T-helper 1 cell treated with Interleukin-12 subunit alpha and Interleukin-12 subunit beta and Interleukin-4 antibody, amounts not matched to agents 30 ng/mL and 1 ng/mL, for 36 hours (primary cell): Measurements from ENCODE around the gene TXNDC11. TPM values are rescaled to one million over a fixed set of nuclear protein-coding genes. Genes with fewer than 3 reads are reported as not detected.

Experiments used
- intact Hi-C: fragments of 100-400 bp; cut with micrococcal nuclease; formaldehyde crosslinking; loops from one replicate; pipeline ENCODE4 v1.15.1; 2024
- total RNA-seq: library from RNA; stranded (reverse); gene quantifications from 2 replicates; pipeline ENCODE4 v1.2.3, GENCODE V29; 2022

Gene TXNDC11
- total RNA-seq, 1 donor from 2014 or later, result 55.3 TPM

DNA sequence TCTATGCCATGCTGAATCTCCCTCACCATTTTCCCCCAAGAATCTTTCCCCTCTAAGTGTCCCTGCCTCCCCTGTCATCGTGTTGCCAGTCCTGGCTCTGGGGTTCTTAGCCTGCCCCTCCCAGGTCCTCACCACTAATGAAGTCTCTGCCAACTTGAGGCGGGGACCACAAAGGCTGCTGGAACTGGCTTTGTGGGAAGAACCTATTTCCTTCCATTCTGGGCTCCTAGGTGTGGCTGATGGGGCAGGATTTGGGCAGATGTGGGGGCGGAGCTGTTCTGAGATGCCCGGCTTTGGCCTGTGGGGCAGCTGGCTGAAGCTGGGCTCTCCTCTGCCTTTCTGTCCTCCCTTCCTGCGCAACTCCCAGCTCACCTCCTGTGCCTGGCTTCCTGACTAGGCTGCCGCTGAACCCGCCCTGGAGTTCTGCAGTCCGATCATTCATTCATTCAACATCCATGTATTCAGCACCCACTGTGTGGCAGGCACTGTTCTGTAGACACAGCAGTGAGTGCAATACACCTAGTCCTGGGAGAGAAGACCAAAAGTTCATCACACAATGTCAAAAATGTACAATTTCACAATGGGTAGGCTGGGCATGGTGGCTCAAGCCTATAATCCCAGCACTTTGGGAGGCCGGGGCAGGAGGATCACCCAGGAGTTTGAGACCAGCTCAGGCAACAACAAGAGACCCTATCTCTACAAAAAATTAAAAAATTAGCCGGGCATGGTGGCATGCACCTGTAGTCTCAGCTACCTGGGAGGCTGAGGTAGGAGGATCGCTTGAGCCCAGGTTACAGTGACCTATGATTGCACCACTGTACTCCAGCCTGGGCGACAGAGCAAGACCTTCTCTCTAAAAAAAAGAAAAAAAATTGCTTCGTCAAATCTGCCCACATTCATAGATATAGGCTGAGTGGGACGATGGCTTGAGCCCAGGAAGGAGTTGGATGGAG is 76.3 kb downstream of the TXNDC11 start:
- intact Hi-C loops, result loop anchor here (5.0 to 10.0 kb wide), 5 partner anchors 104 to 792 kb away; partner anchors contain the start of genes CIITA, GSPT1 and ZC3H7A

DNA sequence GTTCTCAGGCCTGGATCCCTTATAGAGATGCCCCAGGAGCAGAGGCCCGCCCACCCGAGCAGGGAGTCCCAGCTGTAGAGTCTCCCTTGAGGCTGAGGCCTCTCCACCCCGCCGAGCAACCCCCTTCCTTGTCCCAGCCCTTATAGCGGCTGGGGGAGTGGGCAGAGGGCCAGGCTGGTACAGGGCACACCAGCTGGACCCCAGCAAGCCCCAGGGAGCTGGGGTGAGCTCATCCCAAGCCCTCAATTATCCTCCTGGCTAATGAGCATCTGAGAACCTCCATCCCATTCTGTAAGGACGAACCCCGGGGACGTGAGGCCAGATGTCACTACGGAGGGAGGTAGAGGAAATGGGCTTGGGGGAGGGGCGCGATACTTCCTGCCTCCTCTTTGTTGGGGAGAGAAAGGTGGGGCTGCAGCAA is 77.6 kb downstream of the TXNDC11 start:
- intact Hi-C loops, result loop anchor here (1.0 to 10.0 kb wide), 6 partner anchors 77 to 790 kb away; partner anchors contain the start of genes CIITA, GSPT1, TXNDC11 and ZC3H7A

DNA sequence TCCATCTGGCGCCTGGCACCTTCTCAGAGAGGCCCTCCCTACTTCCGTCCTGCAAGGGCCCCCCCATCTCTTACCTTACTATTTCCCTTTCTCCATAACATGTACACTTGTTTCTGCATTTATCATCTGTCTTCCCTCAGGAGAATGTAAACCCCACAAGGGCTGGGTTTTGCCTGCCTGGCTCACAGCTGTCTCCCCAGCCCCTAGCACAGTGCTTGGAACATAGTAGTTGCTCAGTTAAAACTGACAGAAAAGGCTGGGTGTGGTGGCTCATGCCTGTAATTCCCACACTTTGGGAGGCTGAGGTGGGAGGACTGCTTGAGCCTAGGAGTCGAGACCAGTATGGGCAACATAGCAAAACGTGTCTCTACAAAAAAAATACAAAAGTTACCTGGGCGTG is 80.1 kb downstream of the TXNDC11 start:
- intact Hi-C loops, result loop anchor here (10.0 kb wide), 1 partner anchor 788 kb away; the partner anchor contains the start of gene CIITA

DNA sequence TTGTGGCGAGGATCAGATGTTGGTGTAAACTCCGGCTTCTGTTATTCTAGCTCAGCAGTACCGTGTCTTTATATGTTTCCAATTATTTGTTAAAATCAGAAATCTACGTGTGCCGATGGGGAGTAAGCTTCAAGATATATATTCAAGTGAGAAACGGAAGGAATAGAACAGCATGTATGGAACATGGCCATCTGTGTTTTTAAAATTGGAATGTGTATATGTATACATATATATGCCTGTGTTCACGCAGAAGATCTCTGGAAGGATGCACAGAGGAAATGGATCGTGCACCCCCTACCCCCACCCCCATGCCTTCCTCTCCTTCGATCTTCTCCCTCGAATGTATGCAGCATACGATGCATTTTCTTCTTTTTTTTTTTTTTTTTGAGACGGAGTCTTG is 82.1 kb downstream of the TXNDC11 start:
- intact Hi-C loops, result loop anchor here (10.0 kb wide), 1 partner anchor 786 kb away; the partner anchor contains the start of gene CIITA

DNA sequence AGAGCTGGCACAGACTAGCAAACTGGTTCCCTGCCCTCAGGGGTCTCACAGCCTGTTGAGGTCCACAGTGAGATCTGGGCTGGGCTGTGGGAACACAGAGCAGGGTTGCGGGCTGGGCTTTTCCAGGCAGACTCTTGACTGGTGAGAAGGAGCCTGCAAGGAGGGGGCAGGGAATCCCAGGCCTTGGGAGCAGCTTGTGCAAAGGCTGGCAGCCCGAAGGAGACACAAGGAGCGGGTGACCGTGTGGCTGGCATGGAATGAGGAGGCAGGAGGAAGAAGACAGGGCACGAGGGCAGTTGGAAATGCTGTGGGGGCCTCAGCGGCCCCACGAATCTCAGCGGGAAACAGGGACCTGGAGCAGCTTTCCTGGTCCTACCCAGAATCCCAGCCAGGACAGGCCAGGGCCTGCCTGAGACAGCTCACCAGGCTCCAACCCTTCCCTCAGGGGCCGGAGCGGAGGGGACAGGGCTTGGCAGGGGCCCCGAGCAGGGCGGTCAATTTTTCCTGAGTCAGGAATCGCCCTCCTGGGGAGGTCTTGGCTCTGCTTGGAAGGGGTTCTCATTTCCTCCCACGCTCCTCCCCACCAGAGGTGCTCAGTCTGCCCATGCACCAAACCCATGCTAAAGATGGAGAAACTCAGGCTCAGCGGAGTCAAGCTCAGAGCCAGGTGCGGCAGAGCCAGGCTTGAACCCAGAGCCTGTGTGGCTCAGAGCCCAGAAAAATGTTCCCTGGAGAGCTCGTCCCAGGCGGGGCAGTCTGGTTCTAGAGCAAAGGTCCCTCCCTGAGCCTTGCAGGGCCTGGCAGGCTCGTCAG is 83.6 kb downstream of the TXNDC11 start:
- intact Hi-C loops, result no loop called here

DNA sequence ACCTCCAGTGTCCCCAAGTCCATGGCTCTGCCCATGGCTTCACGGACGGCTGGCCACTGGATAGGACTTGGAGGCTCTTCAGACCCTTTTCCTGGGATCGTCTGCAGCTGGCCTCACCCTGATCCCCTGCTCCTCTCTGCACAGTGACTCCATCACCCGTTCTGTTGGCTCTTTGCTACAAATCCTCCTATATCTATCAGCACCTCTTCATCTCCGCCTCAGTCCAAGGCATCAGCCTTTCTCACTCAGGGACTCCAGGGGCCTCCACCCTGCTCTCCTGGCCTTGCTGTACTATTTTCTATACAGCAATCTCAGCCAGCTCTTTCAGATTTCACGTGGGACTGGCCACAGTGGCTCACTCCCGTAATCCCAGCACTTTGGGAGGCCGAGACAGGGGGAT is 85.1 kb downstream of the TXNDC11 start:
- intact Hi-C loops, result no loop called here

DNA sequence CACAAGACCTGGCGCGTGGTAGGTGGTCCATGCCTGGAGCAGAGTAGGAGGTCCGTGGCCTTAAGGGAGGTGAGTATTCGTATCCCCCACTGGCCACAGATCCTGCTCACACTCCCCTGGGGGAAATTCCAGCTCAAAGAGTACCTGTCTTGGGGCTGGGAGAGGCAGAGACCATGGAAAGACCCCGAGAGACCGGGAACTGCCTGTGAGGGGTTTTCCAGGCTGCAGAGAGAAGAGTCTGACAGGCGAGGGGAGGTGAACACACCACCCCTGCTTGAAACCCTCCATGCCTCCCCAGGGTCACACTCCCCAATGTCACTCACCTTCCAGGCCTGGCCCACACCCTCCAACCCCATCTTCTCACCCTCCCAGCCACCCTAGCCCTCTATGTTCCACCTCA is 87.0 kb downstream of the TXNDC11 start:
- intact Hi-C loops, result no loop called here

DNA sequence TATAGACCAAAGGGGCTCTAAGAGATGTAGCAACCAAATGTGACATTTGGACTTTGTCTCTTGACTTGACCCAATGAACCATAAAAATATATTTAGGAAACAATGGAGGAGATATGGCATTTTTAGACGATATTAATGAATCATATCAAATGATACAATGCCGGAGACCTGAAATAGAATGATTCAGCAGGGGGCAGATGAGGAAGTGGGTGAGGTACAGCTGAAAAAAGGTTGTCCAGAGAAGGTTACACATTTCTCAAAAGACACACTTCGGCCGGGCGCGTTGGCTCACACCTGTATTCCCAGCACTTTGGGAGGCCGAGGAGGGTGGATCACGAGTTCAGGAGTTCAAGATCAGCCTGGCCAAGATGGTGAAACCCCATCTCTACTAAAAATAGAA is 90.9 kb downstream of the TXNDC11 start:
- intact Hi-C loops, result no loop called here

DNA sequence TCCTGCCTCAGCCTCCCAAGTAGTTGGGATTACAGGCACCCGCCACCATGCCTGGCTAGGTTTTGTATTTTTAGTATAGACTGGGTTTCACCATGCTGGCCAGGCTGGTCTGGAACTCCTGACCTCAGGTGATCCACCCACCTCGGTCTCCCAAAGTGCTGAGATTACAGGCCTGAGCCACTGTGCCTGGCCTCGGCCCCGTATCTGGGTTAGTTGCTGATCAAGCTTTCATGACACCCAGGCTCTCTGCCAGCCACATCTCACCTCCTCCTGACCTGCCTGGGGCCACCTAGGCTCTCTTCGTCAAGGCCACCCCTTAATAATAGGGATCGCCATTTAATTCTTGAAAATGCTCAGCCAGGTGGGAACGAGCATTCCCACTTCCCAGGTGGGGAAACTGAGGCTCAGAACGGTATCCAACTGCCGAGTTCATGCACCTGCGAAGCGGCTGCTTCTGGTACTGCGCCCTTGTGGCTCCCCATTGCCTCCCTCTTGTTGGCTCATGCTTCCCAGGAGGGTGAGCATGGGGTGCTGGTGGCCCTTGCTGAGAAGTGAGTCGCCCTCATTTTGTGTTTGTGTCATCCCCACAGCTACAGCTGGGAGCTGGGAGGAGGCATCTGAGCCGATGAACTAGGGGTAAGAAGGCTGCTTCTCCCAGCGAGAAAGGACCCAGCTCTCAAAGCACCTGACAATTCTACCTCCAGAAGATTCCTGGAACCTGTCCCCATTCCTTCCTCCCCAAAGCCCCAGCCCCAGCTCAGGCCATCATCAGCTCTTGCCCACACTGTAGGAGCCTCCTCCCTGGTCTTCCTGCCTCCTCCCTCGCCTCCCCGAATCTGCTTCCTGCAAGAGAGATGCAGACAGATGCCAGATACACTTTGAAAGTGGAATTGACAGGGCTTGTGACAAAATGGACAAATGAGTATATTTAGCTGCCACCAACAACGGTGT is 91.7 kb downstream of the TXNDC11 start:
- intact Hi-C loops, result no loop called here

DNA sequence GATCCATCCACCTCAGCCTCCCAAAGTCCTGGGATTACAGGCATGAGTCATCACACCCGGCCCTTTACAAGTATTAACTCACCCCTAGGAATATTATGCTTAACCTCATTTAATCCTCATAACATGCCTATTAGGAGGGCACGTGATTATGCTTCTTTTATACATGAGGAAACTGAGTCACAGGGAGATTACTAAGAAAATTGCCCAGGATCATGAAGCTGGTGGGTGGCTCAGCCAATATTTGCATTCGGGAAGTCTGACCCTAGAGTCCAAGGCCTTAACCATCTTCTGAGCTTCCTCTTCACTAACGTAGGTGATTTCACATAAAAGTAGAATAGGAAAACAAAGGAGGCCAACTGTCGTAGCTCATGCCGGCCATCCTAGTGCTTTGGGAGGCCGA is 93.4 kb downstream of the TXNDC11 start:
- intact Hi-C loops, result no loop called here

DNA sequence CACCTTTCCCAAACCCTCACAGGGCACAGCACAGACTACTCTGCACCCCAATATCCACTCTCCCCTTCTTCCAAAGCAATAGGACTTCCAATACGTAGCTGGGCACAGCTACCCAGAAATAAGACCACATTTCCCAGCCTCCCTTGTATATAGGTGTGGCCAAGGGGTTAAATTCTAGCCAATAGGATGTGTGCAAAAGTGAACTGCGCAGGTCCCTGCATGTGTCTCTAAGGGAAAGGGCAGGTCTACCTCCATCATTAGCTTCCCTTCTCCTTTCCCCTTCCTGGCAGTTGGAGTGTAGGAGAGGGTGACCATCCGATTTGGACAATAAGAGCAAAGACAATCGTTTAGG is 99.9 kb downstream of the TXNDC11 start:
- intact Hi-C loops, result no loop called here

DNA sequence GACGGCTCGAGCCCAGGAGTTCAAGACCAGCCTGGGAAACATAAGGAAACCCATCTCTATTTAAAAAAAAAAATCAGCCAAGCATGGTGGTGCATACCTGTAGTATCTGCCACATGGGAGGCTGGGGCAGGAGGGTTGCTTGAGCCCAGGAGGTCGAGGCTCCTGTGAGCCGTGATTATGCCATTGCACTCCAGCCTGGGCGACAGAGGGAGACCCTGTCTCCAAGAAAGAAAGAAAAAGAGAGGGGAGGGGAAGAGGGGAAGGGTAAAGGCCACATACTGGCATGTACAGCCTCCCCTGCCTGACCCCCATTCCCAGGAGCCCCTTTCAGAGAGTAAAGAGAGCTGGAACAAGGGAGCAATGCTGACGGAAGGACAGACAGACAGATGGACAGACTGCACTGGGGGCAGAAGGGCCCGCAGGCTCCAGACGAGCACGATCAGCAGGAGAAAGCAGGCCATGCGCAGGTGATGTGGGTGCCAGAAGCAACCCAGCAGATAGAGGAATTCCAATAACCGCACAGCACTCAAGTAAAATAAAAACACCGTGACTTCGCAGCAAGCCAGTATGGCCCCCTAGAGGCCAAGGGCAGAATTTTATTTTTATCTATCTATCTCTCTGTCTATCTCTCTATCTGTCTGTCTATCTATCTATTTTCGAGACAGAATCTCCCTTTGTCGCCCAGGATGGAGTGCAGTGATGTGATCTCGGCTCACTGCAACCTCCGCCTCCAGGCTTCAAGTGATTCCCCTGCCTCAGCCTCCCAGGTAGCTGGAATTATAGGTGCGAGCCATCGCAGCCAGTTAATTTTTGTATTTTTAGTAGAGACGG is 101.5 kb downstream of the TXNDC11 start:
- intact Hi-C loops, result loop anchor here (1.0 kb wide), 8 partner anchors 22 to 687 kb away; no protein-coding TSS in a partner anchor

DNA sequence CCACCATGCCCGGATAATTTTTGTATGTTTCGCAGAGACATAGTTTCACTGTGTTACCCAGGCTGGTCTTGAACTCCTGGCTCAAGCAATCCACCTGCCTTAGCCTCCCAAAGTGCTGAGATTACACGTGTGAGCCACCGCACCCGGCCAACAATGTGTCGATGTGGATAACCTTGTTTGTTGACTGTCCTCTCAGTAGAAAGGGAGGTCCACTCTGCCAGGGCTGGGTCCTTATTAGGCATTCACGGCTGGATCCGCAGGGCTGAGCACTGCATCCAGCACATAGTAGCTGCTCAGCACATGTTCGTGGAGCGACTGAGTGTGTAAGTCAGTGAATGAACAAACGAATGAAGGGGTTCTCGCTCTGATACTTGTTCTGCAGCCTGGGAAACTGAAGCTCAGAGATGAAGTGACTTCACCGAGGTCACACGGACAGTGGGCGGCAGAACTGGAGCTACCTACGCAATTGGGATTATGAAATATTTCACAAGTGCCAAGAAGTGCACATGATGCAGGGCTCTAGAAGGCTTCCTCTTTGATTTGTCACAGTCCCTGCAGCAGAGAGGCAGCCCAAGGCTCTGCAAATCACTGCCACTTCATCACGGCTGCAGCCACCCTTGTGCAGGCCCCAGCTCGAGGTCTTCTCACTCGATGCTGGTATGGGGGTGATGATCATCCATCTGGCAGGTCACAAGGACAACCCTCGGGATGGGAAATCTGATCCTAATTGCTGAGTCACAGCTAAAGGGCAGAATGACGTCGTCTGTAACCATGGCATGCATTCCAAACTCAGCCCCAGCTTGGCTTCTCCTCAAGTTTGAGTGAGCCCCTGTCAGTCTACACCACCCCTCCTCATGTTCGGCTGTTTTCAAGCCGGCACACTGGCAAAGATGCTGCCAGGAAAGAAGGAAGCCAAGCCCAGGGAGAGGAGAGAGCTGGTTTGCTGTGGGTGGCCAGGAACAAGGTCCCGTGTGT is 102.4 kb downstream of the TXNDC11 start:
- intact Hi-C loops, result no loop called here

DNA sequence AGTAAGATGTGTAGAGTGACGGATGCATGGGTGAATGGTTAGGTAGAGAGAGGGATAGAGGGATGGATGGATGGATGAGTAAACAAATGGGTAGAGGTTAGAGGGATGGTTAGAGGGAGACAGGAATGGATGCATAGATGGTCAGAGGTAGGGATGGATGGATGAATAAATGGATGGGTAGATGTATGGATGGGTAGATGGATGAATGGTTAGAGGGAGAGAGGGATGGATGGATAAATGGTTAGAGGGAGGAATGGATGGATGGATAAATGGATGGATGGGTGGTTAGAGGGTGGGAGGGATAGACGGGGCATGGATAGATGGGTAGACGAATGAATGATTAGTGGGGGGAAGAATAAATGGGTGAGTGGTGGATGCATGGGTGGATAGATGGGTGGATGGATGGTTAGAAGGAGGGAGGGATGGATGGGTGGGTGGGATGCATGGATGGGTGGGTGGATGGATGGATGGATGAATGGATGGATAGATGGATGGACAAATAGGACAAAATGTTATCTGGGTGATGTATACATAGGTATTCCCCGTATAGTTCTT is 103.6 kb downstream of the TXNDC11 start:
- intact Hi-C loops, result no loop called here

DNA sequence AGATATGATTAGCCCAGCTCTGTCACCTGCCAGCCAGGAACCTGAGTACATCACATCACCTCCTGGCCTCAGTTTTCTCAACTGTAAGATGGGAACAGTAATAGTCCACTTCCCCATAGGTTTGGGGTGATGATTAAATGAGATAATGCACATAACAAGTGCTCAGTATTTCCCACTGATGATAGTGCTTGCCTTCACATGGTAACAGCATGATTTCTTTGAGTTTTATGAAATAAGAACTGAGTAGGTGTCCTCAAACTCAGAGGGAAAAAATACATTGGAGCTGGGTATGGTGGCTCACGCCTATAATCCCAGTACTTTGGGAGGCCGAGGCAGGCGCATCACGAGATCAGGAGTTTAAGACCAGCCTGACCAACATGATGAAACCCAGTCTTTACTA is 104.5 kb downstream of the TXNDC11 start:
- intact Hi-C loops, result loop anchor here (1.0 kb wide), 1 partner anchor 81 kb away; no protein-coding TSS in a partner anchor

DNA sequence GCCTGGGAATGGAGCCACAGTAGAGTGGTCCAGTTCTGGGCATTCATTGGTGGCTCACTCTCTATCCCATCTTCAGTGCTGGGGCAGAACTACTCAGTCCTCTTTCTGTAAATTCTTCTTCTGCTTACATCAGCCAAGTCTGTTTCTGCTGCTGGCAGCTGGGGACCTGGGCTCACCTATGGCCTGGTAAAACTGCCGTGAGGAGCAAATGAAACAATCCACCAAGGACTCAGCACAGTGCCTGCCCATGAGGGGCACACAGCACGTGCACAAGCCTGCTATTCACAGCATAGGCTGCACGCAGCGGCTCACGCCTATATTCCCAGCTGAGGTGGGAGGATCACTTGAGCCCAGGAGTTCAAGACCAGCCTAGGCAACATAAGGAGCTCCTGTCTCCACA is 105.3 kb downstream of the TXNDC11 start:
- intact Hi-C loops, result no loop called here

DNA sequence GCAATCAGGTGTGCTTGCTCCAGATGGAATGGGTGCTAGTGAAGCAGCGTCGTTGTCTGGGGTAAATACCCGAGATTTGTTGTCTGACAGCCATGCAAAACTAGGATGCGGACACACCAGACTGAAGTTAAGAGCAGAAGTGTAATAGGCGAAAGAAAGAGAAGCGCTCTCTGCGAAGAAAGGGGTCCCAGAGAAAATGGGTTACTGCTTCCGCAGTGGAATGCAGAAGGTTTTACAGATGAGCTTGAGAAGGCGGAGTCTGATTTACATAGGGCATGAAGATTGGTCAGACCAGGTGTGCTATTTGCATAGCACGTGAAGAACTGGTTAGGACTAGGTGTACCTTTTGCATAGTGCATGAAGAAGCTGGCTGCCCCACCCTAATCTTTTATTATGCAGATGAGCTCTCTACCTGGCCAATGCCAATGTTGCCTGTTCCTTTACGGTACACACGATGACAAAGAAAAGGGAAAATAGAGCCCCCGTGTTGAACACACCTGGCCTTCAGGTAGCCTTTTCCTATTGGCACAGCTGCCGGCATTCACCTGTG is 106.4 kb downstream of the TXNDC11 start:
- intact Hi-C loops, result no loop called here

DNA sequence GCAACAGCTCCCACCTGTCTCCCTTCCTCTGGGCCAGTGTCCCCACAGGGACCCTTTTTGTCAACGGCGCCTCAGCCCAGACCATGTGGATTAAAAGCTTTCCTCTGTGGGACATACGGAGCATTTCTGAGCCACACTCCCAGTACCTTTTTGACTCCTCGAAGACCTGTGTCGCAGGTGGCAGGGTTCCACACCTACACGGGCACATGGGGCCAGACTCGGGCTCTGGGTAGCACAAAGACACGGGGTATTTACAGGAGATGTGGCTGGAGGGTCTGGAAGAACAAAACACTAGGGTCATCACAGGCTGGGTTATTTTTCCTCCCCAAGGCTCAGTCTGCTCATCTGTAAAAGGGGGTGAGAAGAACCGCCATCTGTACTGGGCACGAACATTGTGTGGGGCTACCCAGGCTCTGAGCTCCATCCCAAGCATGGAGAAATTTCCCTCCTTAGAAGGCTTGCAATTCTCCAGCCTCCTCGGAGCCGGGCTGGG is 106.9 kb downstream of the TXNDC11 start:
- intact Hi-C loops, result no loop called here
